HG02852 (cell line): ENCODE results near the gene ATF1.
"Not testable (repeated sequence)": the region's sequence is repeated elsewhere in the genome, so short reads cannot be mapped to it uniquely, and the experiment has no call there.

Source experiments
- ATAC-seq: cut with Tn5 transposase; IDR thresholded peaks from one replicate; pipeline ENCODE4 v1.9.1; 2021; ENCODE audit warnings: mild to moderate bottlenecking, moderate library complexity; ENCODE audit not compliant: unreplicated experiment

ATF1 gene

DNA sequence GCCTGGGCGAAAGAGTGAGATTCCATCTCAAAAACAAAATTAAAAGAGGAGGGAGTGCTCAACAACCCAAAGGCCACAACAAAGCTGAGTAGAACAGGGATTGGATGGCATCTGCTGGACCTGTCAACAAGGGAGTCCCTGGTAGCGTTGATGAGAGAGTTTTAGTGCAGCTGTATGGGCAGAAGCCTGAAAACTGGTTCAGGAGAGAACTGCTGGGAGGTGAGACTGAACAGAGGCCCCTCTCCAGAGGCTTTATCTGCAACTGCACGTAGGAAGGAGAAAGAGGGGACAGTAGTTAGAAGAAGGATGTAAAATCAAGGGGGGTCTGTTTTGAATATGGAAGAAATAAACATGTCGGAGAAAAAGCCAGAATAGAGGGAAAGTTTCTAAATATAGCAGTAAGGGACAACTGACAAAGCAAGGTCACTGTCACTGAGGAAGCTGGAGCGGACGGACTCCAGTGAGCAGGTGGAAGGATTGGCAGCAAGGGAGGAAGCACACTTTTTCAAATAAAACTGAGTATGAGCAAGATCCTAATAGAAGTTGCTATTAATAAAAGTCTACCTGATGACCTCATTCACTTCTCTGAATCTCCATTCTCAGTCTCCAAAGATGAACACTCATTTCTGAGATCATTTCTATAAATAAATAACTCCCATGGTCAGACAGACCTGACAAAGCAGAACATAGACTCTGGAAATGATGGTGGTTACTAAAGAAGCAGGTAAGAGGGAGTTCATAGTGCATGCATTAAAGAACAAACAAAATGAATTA lies 11.8 kb upstream of the ATF1 start:
- no peak for ATAC-seq

DNA sequence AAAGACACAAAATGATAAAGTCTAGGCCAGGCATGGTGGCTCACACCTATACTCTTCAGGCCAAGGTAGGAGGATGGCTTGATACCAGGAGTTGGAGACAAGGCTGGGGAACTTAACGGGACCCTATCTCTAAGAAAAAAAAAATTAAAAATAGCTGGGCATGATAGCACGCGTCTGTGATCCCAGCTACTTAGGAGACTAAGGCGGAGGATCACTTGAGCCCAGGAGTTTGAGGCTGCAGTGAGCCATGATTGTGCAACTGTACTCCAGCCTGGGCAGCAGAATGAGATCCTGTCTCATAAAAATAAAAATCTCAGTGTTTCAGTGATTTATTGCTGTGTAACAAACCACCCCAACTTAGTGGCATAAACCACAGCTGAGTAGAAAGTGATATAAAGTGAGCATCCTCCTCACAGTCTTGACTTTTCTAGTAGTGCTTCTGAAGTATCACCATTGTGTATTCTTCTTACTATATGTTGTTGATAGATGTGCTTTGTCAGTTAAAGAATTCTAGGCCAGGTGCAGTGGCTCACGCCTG lies 10.6 kb upstream of the ATF1 start:
- ATAC-seq: no peak

DNA sequence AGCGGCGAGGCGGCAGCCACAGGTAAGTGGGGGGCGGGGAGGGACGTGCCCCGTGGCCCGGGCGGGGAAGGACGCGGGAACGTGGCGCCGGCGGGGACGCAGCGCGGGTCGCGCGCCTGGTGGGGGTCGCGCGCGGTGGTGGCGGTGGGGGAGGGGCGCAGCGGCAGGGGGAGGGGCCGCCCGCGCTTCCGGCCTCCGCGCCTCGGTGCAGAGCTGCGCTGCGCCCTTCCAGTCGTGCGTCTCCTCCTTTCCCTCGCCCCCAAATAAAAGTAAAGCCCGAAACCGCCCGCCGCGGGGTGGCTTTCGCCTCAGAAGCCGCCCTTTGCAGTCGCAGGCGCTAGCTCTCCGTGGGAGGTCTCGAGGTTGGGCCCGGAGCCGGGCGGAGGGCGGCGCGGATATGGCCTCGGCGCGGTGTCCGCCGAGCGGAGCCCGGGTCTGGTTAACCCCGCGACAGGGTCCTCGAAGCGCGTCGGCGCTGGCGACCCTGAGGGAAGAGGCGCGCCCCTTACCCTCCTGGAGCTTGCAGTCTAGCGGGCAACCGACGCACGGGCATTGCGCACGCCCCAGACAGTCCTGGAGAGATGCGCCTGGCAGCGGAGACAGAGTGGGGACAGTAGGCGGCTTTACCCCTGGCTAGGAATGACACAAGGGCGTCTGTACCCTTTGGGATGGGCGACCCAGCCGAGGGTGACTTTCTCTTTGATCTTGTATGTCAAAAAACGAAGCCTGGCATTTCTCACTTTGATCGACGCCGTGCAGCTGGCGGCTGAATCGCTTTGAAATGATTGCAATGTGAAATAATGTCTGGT lies 589 bp downstream of the ATF1 start:
- ATAC-seq: peak; percentile 45

DNA sequence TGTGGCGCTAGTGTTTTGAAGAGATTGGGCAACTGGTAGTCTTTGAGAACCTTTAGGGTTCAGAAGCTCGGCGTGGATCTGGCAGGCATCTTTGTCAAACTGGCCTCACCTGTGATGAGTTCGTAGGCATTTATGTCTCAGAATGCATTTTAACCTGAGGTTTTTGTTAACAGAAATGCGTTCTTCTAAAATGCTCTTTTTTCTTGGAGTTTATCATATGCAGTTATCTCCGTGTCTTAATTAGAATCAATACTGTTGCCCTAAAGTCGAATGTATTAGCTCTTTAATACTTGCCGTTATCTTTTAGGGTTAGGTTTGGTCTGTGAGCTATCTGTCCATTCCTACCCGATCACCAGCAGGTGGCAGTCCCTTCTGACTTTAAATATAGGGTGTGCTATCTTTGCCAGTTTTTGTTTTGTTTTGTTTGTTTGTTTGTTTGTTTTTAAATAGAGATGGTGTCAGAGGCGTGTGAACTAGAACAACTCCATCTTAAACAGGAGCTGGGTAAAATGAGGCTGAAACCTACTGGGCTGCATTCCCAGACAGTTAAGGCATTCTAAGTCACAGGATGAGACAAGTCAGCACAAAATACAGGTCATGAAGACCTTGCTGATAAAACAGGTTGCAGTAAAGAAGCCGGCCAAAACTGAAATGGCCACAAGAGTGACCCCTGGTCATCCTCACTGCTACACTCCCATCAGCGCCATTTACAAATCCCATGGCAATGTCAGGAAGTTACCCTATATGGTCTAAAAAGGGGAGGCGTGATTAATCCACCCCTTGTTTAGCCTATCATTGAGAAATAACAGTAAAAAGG lies 1.4 kb downstream of the ATF1 start:
- ATAC-seq: peak; percentile 27

DNA sequence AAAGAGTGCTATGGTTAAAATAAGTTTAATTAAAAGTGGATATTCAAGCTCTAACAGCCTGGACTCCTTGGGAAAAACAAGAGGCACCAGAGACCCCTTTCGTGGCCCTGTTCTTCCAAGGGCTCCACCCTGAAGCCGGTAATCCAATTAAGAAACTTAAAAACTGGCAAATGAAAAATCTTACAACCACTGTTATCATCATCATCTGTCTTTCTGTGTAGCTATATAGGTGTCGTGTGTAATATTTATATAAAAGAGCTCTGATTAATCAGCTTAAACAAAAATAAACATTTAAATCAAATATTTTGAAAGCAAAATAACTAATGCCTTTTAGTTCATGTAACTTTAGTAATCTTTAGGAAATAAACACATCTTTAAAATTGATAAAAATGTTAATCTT lies 4.5 kb downstream of the ATF1 start:
- no peak for ATAC-seq

DNA sequence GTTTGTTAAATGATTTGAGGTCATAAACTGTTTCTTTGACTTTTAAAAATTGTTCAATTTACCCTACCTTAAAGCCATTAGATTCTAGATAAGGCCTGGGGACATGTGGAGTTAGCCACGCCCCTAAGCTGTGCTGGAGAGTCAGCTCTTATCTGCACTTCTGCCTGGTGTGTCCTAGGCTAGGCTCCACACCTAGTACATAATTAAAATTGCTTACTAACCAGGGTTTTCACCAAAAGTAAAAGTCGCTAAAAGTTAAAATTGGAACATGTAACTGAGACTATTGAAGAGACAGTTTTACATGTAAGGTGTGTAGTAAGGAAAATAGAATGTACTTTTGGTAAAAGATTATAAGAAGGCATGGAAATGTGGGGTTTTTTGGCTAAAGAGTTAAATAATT lies 4.9 kb downstream of the ATF1 start:
- not testable (repeated sequence) for ATAC-seq

DNA sequence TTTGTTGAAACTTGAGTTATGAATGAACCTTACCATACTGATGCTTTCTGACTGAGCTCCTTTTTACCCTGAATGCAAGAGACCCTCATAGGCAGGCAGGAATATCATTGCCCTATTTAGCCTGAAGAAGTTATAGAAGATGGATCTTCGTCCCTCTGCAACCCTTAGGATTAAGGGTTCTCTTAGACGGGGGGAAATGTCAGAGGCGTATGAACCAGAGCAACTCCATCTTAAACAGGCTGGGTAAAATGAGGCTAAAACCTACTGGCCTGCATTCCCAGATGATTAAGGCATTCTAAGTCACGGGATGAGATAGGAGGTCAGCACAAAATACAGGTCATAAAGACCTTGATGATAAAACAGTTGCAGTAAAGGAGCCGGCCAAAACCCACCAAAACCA lies 7.5 kb downstream of the ATF1 start:
- no peak for ATAC-seq

DNA sequence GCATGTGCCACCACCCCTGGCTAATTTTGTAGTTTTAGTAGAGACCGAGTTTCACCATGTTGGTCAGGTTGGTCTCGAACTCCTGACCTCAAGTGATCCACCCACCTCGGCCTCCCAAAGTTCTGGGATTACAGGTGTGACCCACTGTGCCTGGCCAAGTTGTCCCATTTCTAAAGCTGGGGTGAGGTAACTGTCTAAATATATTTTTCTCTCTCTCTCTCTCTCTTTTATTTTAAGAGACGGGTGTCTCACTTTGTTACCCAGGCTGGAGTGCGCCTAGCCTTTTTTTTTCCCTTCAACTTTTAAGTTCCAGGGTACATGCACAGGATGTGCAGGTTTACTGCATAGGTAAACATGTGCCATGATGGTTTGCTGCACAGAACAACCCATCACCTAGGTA lies 8.6 kb downstream of the ATF1 start:
- no peak for ATAC-seq

DNA sequence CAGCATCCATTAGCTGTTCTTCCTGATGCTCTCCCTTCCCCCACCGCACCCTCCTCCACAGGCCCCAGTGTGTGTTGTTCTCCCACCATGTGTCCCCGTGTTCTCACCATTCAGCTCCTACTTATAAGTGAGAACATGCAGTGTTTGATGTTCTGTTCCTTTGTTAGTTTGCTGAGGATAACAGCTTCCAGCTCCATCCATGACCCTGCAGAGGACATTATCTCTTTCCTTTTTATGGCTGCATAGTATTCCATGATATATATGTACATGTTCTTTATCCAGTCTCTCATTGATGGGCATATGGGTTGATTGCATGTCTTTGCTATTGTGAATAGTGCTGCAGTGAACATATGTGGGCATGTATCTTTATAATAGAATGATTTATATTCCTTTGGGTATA lies 9.0 kb downstream of the ATF1 start:
- ATAC-seq: no peak

DNA sequence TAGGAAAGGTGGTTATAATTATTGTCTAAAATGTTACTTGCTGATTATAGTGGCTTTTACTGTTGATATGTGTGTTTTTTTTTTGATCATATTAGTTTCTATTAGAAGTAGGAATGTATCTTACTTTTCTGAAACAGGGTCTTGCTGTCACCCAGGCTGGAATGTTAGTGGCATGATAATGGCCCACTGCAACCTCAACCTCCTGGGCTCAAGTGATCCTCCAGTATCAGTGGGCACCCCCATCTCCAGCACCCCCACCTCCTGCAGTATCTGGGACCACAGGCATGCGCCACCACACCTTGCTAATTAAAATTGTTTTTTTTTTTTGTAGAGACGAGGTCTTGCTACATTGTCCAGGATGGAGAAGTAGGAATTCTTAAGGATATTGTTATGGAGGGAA lies 11.3 kb downstream of the ATF1 start:
- ATAC-seq: no peak

DNA sequence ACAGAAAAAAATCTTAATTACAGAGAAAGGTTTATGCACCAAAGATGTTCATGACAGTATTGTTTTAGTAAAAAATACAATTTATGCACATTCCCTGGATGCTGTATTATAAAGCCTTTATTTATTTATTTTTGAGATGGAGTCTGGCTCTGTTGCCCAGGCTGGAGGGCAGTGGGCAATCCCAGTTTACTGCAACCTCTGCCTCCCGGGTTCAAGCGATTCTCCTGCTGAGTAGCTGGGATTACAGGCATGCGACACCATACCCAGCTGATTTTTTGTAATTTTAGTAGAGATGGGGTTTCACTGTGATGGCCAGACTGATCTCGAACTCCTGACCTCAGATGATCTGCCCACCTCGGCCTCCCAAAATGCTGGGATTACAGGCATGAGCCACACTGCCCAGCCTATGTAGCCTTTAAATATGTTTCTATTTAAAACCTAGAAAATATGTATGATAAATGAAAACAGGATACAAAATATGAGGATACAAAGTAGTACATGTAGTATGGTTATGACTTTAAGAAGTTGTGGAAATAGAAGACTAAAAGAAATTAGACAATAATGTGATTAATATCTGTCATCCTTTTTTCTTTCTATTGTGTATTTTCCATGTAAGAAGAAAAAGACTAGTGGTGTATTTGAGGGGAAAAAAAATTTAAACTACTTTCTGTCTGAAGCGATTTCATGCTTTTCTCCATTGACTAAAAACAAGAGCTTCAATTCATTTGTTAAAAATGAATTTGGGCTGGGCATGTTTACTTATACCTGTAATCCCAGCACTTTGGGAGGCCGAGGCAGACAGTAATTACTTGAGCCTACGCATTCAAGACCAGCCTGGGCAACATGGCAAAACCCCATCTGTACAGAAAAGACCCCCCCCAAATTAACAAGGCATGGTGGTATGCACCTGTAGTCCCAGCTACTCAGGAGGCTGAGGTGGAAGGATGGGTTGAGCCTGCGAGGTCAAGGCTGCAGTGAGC lies 13.1 kb downstream of the ATF1 start:
- no peak for ATAC-seq

DNA sequence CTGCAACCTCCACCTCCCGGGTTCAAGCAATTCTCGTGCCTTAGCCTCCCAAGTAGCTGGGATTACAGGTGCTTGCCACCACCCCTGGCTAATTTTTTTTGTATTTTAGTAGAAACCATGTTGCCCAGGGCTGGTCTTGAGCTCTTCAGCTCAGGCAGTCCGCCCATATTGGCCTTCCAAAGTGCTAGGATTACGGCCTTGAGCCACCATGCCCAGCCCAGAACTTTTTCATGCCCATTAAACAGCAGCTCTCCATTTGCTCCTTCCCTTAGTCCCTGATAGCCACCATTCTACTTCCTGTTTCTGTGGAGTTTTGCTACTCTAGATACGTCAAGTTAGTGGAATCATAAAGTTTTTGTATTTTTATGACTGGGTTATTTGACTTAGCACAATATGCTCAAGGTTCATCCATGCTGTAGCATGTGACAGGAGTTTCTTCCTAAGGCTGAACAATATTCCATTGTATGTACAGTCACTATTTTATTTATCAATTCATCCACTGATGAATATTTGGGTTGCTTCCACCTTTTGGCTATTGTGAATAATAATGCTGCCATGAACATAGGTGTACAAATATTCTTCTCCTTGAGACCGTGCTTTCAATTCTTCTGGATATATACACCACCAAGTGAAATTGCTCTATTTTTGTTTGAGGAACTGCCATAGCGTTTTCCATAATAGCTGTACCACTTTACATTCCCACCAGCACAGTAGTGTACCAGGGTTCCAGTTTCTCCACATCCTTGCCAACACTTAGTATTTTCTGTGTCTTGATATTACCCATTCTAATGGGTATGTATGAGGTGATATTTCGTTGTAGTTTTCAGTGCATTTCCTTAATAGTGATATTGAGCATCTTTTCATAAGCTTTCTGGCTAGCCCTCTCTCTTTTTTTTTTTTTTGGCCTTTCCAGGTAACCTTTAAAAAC lies 15.0 kb downstream of the ATF1 start:
- ATAC-seq: no peak

DNA sequence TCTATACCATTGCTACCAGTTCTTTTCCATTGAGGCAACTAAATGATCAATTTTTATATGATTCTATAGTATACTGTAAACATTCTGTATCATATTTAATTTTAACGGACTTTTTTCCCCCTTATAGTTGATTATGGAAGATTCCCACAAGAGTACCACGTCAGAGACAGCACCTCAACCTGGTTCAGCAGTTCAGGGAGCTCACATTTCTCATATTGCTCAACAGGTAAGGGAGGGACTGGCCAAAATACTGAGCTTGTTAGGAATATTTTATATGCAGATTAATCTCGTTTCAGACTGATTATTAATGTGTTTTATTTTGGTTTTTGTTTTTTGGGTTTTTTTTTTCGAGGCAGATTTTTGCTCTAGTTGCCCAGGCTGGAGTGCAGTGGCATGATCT lies 16.1 kb downstream of the ATF1 start:
- ATAC-seq: no peak

DNA sequence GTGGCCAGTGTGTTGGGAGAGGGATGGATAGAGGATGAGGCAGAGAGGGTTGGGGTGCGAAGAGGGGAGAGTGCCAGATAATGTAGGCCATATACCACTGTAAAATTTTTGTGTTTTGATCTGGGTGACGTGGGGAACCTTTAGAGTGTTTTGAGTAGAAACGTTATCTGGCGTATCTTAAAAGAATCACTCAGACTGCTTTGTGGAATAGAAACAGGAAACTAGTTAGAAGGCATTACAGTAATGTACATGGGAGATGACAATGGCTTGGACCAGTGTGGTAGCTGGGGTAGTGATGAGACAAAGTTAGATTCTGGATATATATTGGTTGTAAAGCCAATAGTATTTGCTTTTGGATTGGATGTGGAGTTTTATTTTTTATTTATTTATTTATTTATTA lies 20.6 kb downstream of the ATF1 start:
- no peak for ATAC-seq

DNA sequence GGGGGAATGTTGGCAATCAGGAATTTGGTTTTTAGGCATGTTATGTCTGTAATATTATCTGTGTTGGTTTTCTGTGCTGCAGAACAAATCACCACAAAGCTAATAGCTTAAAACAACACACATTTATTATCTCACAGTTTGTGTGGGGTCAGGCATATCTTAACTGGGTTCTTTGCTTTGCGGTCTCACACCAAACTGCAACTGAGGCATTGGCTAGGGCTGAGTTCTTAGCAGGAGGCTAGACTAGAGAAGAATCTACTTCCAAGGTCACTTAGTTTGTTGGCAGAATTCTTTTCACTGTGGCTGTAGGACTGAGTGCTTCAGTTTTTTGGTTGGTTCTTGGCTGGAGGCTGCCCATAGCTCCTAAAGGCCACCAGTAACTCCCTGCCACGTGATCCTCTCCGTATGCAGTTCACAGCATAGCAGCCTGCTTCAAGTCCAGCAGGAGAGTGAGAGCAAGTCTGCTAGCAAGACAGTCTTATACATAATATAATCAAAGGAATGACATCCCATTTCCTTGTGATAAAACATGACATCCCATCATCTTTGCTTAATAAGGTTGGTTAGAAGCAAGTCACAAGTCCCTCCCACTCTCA lies 21.6 kb downstream of the ATF1 start:
- ATAC-seq: no peak

DNA sequence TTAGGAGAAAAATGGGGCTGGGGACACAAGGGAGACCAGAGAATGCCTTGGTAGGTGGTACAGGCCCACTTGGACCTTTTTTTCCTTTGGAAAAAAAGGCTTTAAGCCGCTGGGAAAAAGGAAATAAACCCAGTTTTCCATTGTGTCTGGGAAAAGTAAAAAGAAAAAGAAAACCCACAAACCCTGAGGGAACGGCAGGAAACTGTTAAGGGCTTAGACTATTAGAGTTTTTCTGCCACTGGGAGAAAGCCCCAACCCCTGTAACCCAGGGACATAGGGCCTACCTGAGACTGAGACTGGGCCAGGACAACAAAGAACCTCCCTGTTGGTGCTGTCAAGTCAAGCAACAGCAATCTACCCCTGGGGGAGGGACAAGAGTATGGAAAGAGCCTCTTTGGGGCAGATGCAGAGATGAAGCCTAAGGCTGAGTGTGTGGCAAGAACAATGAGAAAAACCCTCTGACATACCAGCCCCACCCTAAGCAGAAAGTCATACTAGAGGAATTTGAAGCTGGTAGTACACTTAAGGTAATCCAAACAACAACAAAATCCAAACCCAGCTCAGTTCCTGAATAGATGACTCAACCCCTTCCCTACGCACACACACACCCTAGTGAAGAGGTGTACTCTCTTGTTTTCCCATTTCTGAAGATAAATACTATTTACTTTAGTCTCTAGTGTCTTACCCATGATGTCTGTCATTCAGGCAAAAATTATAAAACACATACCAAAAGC lies 22.8 kb downstream of the ATF1 start:
- ATAC-seq: no peak

DNA sequence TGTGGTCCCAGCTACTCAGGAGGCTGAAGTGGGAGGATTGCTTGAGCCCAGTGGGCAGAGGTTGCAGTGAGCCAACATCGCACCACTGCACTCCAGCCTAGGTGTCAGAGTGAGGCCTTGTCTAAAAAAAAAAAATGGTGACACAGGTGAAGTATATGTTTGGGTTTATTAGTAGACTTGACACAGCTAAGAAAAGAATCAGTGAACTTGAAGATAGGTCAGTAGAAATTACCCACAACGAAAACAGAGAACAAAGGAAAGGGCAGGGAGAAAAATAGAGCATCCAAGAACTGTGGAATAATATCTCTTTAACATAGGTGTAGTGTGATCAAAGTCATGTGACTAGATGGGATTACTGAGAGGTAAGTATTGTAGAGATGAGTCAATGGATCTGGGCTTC lies 23.7 kb downstream of the ATF1 start:
- ATAC-seq: no peak

DNA sequence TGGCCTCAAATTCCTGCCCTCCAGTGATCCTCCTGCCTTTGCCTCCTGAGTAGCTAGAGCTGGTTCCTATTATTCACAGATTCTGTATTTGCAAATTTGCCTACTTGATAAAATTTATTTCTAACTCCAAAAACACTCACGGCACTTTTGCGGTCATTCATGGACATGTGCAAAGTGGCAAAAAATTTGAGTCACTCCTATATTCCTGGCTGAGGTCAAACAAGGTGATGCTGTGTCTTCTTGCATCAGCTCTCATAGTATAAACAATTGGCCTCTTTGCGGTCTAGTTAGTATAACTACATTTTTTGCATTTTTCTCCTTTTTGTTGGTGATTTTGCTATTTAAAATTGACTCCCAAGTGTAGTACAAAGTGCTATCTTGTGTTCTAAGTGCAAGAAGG lies 24.7 kb downstream of the ATF1 start:
- no peak for ATAC-seq
